Mesodermal cell (in vitro differentiated cells): ENCODE measurements around the gene SIRT1.

Experiments
- H3K27ac ChIP-seq: 2 replicates; pipeline ENCODE4 v1.7.0; 2013; ENCODE audit warnings: mild to moderate bottlenecking, low read depth, low read length, moderate library complexity; ENCODE audit not compliant: severe bottlenecking
- H3K36me3 ChIP-seq: 2 replicates; pipeline ENCODE4 v1.7.1; 2013; ENCODE audit warnings: mild to moderate bottlenecking, low read length, moderate library complexity; ENCODE audit not compliant: control insufficient read depth, insufficient read depth
- H3K4me1 ChIP-seq: one replicate; pipeline ENCODE4 v1.7.1; 2013; ENCODE audit warnings: mild to moderate bottlenecking, low read length; ENCODE audit not compliant: insufficient read depth, control insufficient read depth, poor library complexity, severe bottlenecking
- H3K4me3 ChIP-seq: 2 replicates; pipeline ENCODE4 v1.7.0; 2013; ENCODE audit warnings: low read length, control low read depth, mild to moderate bottlenecking; ENCODE audit not compliant: insufficient read depth, poor library complexity, severe bottlenecking; ENCODE audit errors: extremely low read depth
- H3K9me3 ChIP-seq: 2 replicates; pipeline ENCODE4 v1.7.1; 2013; ENCODE audit warnings: mild to moderate bottlenecking, low read length, moderate library complexity; ENCODE audit not compliant: control insufficient read depth
- WGBS, 2 experiments: methylation state at CpG; one replicate each; pipeline ENCODE4 v1.1.5; 2013; ENCODE audit warnings: missing lambda C conversion rate in 2 of 2; ENCODE audit not compliant: insufficient coverage in 2 of 2; 5-methylcytosine and 5-hydroxymethylcytosine counted together

SIRT1 gene

DNA sequence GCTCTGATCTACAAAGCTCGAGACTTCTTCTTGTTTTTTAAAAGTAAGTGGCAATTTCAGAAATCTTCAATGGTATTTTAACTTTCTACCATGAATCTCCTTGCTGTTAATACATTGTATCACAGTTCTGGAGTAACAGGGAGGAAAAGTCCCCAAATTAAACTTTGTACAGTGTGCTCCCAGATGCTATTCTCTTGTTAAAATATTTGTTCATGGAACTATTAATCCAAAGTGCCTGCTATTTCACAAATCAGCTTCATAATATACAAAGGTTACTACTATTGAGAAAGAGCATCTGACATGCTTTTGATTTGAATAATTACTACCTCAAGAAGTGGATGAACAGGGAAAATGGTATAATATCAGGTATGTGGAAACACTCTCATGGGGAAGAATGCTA lies 36.6 kb downstream of the SIRT1 start:
- no CpG with 5 or more reads among the region's 1 CpG for WGBS, 2 experiments
- Histone ChIP-seq H3K4me3 (no peak overlapping the region), H3K9me3 (no peaks in the 10 kb centered on the region), H3K36me3 (peaks cover 56% of the 10 kb centered on the region), H3K4me1 (no peaks in the 10 kb centered on the region), H3K27ac (no peak overlapping the region)

DNA sequence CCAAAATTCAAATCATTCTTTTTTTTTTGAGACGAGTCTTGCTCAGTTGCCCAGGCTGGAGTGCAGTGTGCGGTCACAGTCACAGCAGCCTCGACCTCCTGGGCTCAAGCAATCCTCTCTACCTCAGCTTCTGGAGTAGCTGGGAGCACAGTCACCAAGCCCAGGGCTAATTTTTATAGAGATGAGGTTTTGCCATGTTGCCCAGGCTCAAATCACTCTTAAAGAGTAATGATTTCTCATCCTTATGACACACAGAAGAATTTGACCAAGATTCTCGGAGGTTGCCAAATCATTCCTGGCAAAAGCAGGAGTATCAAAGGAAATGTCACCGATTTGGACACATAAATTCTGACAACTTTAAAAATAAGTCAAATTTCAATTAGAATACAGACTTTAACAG lies 39.1 kb downstream of the SIRT1 start:
- Histone ChIP-seq H3K9me3 (no peaks in the 10 kb centered on the region), H3K4me1 (no peaks in the 10 kb centered on the region), H3K36me3 (peaks cover 60% of the 10 kb centered on the region), H3K4me3 (no peak overlapping the region), H3K27ac (no peak overlapping the region)
- WGBS, 2 experiments: 93 to 100% methylated on average over 2 to 3 of the region's 5 CpGs

DNA sequence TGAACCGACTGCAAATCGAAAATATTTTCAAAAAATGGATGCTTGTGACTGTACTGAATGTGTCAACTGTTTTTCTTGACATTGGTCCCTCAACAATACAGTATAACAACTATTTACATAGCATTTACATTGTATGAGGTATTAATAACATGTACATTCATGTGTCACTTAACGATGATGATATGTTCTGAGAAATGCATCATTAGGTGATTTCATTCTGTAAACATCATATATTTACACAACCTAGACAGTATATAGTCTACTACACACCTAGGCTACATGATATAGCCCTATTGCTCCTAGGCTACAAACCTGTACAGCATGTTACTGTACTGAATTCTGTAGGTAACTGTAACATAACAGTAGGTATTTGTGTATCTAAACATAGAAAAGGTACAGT lies 39.7 kb downstream of the SIRT1 start:
- WGBS, 2 experiments: 100% methylated on average over 2 of the region's 3 CpGs; no CpG with 5 or more reads in 1 of the 2 experiments
- Histone ChIP-seq H3K27ac (no peak overlapping the region), H3K36me3 (peaks cover 59% of the 10 kb centered on the region), H3K4me3 (no peak overlapping the region), H3K9me3 (no peaks in the 10 kb centered on the region), H3K4me1 (no peaks in the 10 kb centered on the region)

DNA sequence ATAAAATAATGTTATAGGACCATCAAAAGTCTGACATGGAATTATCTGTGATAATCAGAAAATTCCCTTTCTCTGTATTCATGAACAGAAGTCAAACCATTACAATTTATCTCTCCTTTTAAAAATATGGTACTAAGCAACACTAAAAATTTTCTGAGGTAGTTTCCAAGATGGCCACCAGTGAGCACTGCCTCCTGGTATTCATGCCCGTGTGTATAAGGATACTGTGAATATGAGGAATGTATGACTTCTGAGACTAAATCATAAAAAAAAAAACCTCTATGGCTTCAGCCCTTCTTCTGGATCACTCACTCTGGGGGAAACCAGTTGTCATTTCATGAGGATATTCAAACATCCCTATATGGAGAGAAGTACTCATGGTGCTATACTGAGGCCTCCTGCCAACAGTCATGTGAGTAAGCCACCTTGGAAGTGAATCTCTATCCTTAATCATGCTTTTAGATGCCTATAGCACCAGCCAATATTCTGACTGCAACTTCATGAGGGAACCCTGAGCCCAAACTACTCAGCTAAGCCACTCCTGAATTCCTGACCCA lies 41.1 kb downstream of the SIRT1 start:
- WGBS, 2 experiments: no CpG with 5 or more reads among the region's 1 CpG
- H3K36me3 ChIP-seq: peaks cover 56% of the 10 kb centered on the region

DNA sequence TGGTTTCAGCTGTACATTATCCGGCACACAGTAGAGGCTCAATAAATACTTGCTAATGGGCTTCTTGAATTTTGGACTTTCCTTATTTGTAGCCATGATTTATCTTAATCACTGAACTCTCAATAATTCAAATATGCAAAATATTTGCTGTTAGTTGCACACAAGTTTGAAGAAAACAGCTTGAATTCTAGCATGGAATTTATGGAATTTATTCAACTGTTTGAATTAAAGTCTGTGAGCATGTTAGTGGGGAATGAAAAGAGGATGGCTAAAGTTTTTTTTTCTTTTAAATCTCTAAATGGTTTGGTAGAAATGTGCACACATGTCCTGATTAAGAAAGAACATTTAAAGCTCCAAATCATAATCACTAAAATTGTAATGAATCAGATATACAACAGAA lies 42.5 kb downstream of the SIRT1 start:
- peaks cover 68% of the 10 kb centered on the region for H3K36me3 ChIP-seq
- H3K4me1 ChIP-seq: no peaks in the 10 kb centered on the region
- no peak overlapping the region for H3K27ac ChIP-seq
- H3K9me3 ChIP-seq: no peaks in the 10 kb centered on the region
- H3K4me3 ChIP-seq: no peak overlapping the region
- WGBS, 2 experiments: 86% methylated on average over 1 of the region's 1 CpG; no CpG with 5 or more reads in 1 of the 2 experiments

More for the DNA sequence above, 41.1 kb downstream of the SIRT1 start:
- Histone ChIP-seq H3K27ac (no peak overlapping the region), H3K4me3 (no peak overlapping the region), H3K4me1 (no peaks in the 10 kb centered on the region), H3K9me3 (no peaks in the 10 kb centered on the region)

DNA sequence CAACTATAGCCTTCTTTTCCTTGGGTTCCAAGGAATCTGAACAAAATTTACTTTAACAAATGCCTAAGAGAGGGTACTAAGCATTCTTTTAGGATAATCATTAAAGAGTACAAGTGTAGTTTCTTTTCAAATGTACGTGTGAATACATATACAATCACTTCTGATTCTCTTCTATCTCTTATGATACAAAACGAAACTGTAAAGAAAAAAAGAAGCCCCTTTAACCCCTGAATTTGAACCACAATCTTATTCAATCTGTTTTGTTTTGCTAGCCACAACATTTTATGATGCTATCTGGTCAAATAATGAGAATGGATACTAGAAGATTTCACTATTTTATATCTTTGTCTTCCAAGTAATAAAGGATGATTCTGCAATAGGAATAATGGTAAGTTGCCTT lies 48.7 kb downstream of the SIRT1 start:
- no peak overlapping the region for H3K4me3 ChIP-seq
- 40 to 100% methylated on average over 1 of the region's 2 CpGs for WGBS, 2 experiments
- H3K4me1 ChIP-seq: no peaks in the 10 kb centered on the region
- H3K9me3 ChIP-seq: no peaks in the 10 kb centered on the region
- H3K27ac ChIP-seq: no peak overlapping the region
- peaks cover 61% of the 10 kb centered on the region for H3K36me3 ChIP-seq

DNA sequence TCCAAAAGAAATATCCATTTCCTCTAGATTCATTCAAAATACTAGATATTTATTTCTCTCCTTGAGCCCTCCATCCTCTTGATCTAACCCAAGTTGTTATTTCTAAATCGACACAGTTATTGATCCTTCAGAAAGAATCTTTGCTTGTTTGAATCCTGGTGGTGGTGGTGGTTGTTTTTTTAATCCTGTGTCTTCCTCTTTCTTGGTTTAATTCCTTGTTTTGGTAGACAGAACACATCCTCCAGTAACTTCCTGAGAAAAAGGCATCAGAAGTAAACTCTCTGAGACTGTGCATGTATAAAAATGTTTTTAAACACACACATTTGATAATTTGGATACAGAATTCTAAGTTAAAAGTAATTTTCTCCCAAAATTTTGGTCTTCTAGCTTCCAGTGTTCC lies 49.9 kb downstream of the SIRT1 start:
- H3K4me1 ChIP-seq: no peaks in the 10 kb centered on the region
- peaks cover 57% of the 10 kb centered on the region for H3K36me3 ChIP-seq

DNA sequence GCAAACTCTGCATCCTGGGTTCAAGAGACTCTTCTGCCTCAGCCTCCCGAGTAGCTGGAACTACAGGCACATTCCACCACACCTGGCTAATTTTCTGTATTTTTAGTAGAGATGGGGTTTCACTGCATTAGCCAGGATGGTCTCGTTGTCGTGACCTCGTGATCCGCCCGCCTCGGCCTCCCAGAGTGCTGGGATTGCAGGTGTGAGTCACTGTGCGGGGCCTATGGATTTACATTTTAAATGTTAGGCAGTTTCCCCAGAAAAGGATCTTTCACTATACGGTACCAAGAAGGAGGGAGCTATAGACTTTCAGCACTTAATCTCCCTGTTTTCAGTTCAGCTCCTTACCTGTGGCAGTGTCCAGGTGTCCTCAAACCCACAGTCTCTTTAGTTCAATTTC lies 50.8 kb downstream of the SIRT1 start:
- Histone ChIP-seq H3K4me1 (no peaks in the 10 kb centered on the region), H3K4me3 (no peak overlapping the region), H3K27ac (no peak overlapping the region), H3K9me3 (no peaks in the 10 kb centered on the region), H3K36me3 (peaks cover 54% of the 10 kb centered on the region)
- 85 to 97% methylated on average over 4 to 7 of the region's 9 CpGs for WGBS, 2 experiments

More for the DNA sequence above, 49.9 kb downstream of the SIRT1 start:
- WGBS, 2 experiments: no CpG with 5 or more reads among the region's 1 CpG
- Histone ChIP-seq H3K27ac (no peak overlapping the region), H3K4me3 (no peak overlapping the region), H3K9me3 (no peaks in the 10 kb centered on the region)

DNA sequence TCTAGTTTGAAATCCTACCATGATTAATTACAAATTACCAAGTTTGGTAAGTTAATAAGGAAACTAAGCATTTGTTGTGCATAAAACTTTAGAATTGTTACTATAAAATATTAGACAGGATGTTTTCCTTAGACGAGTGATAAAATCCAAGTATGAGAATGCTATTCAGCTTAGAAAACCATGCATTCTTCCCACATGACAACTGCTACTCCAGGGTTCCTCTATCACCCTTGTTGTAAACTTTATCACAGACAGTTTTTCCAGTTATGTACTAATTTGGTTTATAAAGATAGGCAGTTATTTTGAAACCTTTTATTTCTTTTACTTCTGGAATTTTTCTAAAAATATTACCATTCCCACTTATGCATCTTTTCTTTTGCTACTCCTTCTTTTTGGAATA lies 52.0 kb downstream of the SIRT1 start:
- Histone ChIP-seq H3K27ac (no peak overlapping the region), H3K4me3 (no peak overlapping the region), H3K36me3 (peaks cover 51% of the 10 kb centered on the region), H3K4me1 (no peaks in the 10 kb centered on the region), H3K9me3 (no peaks in the 10 kb centered on the region)
- 60% methylated on average over 1 of the region's 1 CpG; no CpG with 5 or more reads in 1 of the 2 experiments for WGBS, 2 experiments

DNA sequence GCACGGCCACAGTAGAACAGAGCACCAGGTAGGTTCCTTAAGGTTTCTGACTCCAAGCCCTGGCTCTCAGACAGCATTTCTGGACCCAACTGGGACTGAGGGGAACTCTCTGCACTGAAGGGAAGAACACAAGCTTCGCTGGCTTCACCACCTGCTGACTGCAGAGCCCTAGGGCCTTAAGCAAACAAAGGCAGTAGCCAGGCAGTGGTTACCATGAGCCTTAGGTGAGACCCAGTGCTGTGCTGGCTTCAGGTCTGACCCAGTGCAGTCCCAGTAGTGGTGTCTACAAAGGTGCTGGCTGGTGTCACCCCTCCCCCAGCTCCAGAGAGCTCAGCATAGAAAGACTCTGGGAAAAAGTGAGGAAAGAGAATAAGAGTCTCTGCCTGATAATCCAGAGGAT lies 59.5 kb downstream of the SIRT1 start:
- Histone ChIP-seq H3K4me1 (no peaks in the 10 kb centered on the region), H3K4me3 (no peak overlapping the region), H3K27ac (no peak overlapping the region), H3K36me3 (peaks cover 41% of the 10 kb centered on the region), H3K9me3 (no peaks in the 10 kb centered on the region)
- WGBS, 2 experiments: 86 to 96% methylated on average over 2 of the region's 2 CpGs

DNA sequence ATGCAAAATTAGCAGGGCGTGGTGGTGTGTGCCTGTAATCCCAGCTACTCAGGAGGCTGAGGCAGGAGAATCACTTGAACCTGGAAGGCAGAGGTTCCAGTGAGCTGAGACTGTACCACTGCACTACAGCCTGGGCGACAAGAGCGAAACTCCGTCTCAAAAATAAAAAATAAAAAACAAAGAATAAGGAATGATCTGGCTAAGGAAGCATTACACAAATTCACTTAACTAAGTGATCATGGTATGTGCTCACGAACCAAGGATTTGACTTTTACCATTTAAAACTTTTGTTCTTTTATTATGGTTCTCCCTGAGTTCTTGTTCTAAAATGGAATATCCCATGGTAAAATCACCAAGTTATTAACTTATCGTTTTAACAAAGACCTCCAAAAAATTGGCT lies 71.2 kb downstream of the SIRT1 start:
- Histone ChIP-seq H3K27ac (no peak overlapping the region), H3K4me1 (no peaks in the 10 kb centered on the region)
- WGBS, 2 experiments: 100% methylated on average over 1 of the region's 6 CpGs

More for the DNA sequence above, 71.2 kb downstream of the SIRT1 start:
- Histone ChIP-seq H3K36me3 (peaks cover 34% of the 10 kb centered on the region), H3K4me3 (no peak overlapping the region), H3K9me3 (no peaks in the 10 kb centered on the region)
